H9 (cell line): ENCODE results near the gene IGF1R. TPM values are rescaled to one million over a fixed set of nuclear protein-coding genes. Genes with fewer than 3 reads are reported as not detected.

Experiments used
- DNase-seq: peaks from one replicate; pipeline ENCODE4 v3.0.0-alpha.2; 2017
- H2AFZ ChIP-seq: one replicate; pipeline ENCODE4 v1.6.1; 2013; ENCODE audit warnings: mild to moderate bottlenecking, low read length, control low read depth, moderate library complexity
- H2AK5ac ChIP-seq: 2 replicates; pipeline ENCODE4 v1.6.1; 2013; ENCODE audit warnings: low read length, control low read depth, mixed read lengths; ENCODE audit not compliant: insufficient read length
- H2BK120ac ChIP-seq: one replicate; pipeline ENCODE4 v1.6.1; 2013; ENCODE audit warnings: low read depth, mild to moderate bottlenecking, low read length, control low read depth, inconsistent platforms; ENCODE audit not compliant: poor library complexity, severe bottlenecking
- H2BK12ac ChIP-seq: 2 replicates; pipeline ENCODE4 v1.6.1; 2013; ENCODE audit warnings: low read length, control low read depth, mixed read lengths, low read depth; ENCODE audit not compliant: insufficient read length
- H2BK15ac ChIP-seq: 2 replicates; pipeline ENCODE4 v1.6.1; 2013; ENCODE audit warnings: low read depth, low read length, control low read depth
- H2BK20ac ChIP-seq: one replicate; pipeline ENCODE4 v1.6.1; 2013; ENCODE audit warnings: low read depth, mild to moderate bottlenecking, low read length, control low read depth, inconsistent platforms; ENCODE audit not compliant: poor library complexity, severe bottlenecking
- H2BK5ac ChIP-seq: 2 replicates; pipeline ENCODE4 v1.6.1; 2013; ENCODE audit warnings: low read length, control low read depth, mixed read lengths; ENCODE audit not compliant: insufficient read length
- H3K14ac ChIP-seq: 2 replicates; pipeline ENCODE4 v1.6.1; 2013; ENCODE audit warnings: low read length, control low read depth; ENCODE audit not compliant: insufficient read depth
- H3K18ac ChIP-seq: 2 replicates; pipeline ENCODE4 v1.6.1; 2013; ENCODE audit warnings: low read depth, mild to moderate bottlenecking, mixed read lengths, low read length, control low read depth; ENCODE audit not compliant: insufficient read length
- H3K23ac ChIP-seq: 2 replicates; pipeline ENCODE4 v1.6.1; 2013; ENCODE audit warnings: low read length, control low read depth, mixed read lengths, low read depth; ENCODE audit not compliant: insufficient read length
- H3K23me2 ChIP-seq: 2 replicates; pipeline ENCODE4 v1.6.1; 2013; ENCODE audit warnings: low read depth, mild to moderate bottlenecking, mixed read lengths, low read length, control low read depth; ENCODE audit not compliant: insufficient read length, poor library complexity, severe bottlenecking
- H3K27ac ChIP-seq: 2 replicates; pipeline ENCODE4 v1.5.1; 2013; ENCODE audit warnings: low read length, control low read depth, mixed read lengths, low read depth; ENCODE audit not compliant: insufficient read length
- H3K27me3 ChIP-seq: 2 replicates; pipeline ENCODE4 v1.6.1; 2013; ENCODE audit warnings: low read length, control low read depth, inconsistent platforms; ENCODE audit not compliant: insufficient read depth
- H3K4ac ChIP-seq: 2 replicates; pipeline ENCODE4 v1.6.1; 2013; ENCODE audit warnings: low read depth, mild to moderate bottlenecking, control low read depth, inconsistent platforms, low read length, moderate library complexity
- H3K4me1 ChIP-seq: 2 replicates; pipeline ENCODE4 v1.6.1; 2013; ENCODE audit warnings: low read length, control low read depth, inconsistent platforms; ENCODE audit not compliant: insufficient read depth
- H3K4me2 ChIP-seq: 2 replicates; pipeline ENCODE4 v1.6.1; 2013; ENCODE audit warnings: low read length, control low read depth, mixed read lengths; ENCODE audit not compliant: insufficient read length, insufficient read depth
- H3K56ac ChIP-seq: 2 replicates; pipeline ENCODE4 v1.6.1; 2013; ENCODE audit warnings: low read depth, mild to moderate bottlenecking, mixed read lengths, low read length, control low read depth; ENCODE audit not compliant: insufficient read length
- H3K79me1 ChIP-seq: 2 replicates; pipeline ENCODE4 v1.6.1; 2013; ENCODE audit warnings: low read depth, mild to moderate bottlenecking, moderate library complexity, low read length, control low read depth, inconsistent platforms; ENCODE audit not compliant: insufficient read depth, poor library complexity, severe bottlenecking
- H3K79me2 ChIP-seq: 2 replicates; pipeline ENCODE4 v1.6.1; 2013; ENCODE audit warnings: low read length, control low read depth, inconsistent platforms; ENCODE audit not compliant: insufficient read depth
- H3K9ac ChIP-seq: 2 replicates; pipeline ENCODE4 v1.6.1; 2013; ENCODE audit warnings: low read length, control low read depth, mixed read lengths; ENCODE audit not compliant: insufficient read length; ENCODE audit errors: extremely low read depth
- H3K9me3 ChIP-seq: one replicate; pipeline ENCODE4 v1.6.1; 2013; ENCODE audit warnings: low read depth, low read length, inconsistent platforms; ENCODE audit not compliant: control insufficient read depth
- H3T11ph ChIP-seq: one replicate; pipeline ENCODE4 v1.6.1; 2013; ENCODE audit warnings: mild to moderate bottlenecking, low read length, control low read depth, inconsistent platforms
- H4K20me1 ChIP-seq: one replicate; pipeline ENCODE4 v1.6.1; 2013; ENCODE audit not compliant: control insufficient read depth, insufficient read length, insufficient read depth
- H4K5ac ChIP-seq: 2 replicates; pipeline ENCODE4 v1.6.1; 2013; ENCODE audit warnings: low read depth, mild to moderate bottlenecking, mixed read lengths, low read length, control low read depth; ENCODE audit not compliant: insufficient read length
- H4K8ac ChIP-seq: replicated peaks from 2 replicates; pipeline ENCODE4 v1.6.1; 2013; ENCODE audit warnings: low read length, control low read depth, mixed read lengths, low read depth; ENCODE audit not compliant: insufficient read length
- H4K91ac ChIP-seq: 2 replicates; pipeline ENCODE4 v1.6.1; 2013; ENCODE audit warnings: low read depth, mild to moderate bottlenecking, moderate library complexity, mixed read lengths, low read length, control low read depth; ENCODE audit not compliant: insufficient read length
- H3K27ac Mint-ChIP-seq, 3 experiments: 2 replicates in 2 of 3; 3 replicates in 1 of 3; pipeline ENCODE4 v1.8.0; 2020 to 2021; ENCODE audit warnings: mixed read lengths in 3 of 3, mild to moderate bottlenecking in 1 of 3, moderate library complexity in 1 of 3
- H3K27me3 Mint-ChIP-seq: 2 replicates; pipeline ENCODE4 v1.8.0; 2021; ENCODE audit warnings: low read depth, mild to moderate bottlenecking, moderate library complexity, mixed read lengths
- H3K36me3 Mint-ChIP-seq, 3 experiments: 2 replicates in 2 of 3; 3 replicates in 1 of 3; pipeline ENCODE4 v1.8.0; 2020 to 2021; ENCODE audit warnings: low read depth in 3 of 3, mixed read lengths in 3 of 3; ENCODE audit not compliant: insufficient read depth in 1 of 3
- H3K4me1 Mint-ChIP-seq, 2 experiments: 2 replicates each; pipeline ENCODE4 v1.8.0; 2020; ENCODE audit warnings: mixed read lengths in 2 of 2
- H3K4me3 Mint-ChIP-seq, 2 experiments: 2 replicates in 1 of 2; 3 replicates in 1 of 2; pipeline ENCODE4 v1.8.0; 2020 to 2021; ENCODE audit warnings: mild to moderate bottlenecking in 2 of 2, mixed read lengths in 2 of 2, moderate library complexity in 1 of 2
- H3K9me3 Mint-ChIP-seq, 2 experiments: 2 replicates in 1 of 2; 3 replicates in 1 of 2; pipeline ENCODE4 v1.8.0; 2020; ENCODE audit warnings: mild to moderate bottlenecking in 2 of 2, mixed read lengths in 2 of 2, moderate library complexity in 1 of 2
- CTCF ChIP-seq: fragments of 200-600 bp; sonication (generic); conservative IDR thresholded peaks from 3 replicates; pipeline ENCODE4 v1.8.0; 2021; ENCODE audit warnings: antibody characterized with exemption, mild to moderate bottlenecking
- WGBS: extraction: QIAGEN DNeasy Blood & Tissue Kit; methylation state at CpG from one replicate; pipeline ENCODE4 v1.1.7; 2013; ENCODE audit warnings: missing lambda C conversion rate, low lambda C conversion rate, mixed read lengths; ENCODE audit not compliant: insufficient read length; ENCODE audit errors: extremely low coverage; 5-methylcytosine and 5-hydroxymethylcytosine counted together
- total RNA-seq: library from RNA; stranded (reverse); gene quantifications from 2 replicates; pipeline ENCODE4 v1.2.1, GENCODE V29; 2021

Gene IGF1R
- total RNA-seq, 1 experiment from 2014 or later, result 70.0 TPM

GRCh38 chr15:98853617-98854420 lies 205.5 kb downstream of the IGF1R start:
- peak overlapping the region; percentile 10 for H3K9ac ChIP-seq
- no peak for TF ChIP-seq CTCF
- no peak overlapping the region for H2BK15ac ChIP-seq
- H4K91ac ChIP-seq, result no peak overlapping the region
- peaks cover 8% of the 10 kb centered on the region for H3K79me1 ChIP-seq
- H4K20me1 ChIP-seq, result no peaks in the 10 kb centered on the region
- Mint-ChIP-seq H3K4me1 (peaks cover 78 to 80% of the 10 kb centered on the region in 2 experiments), H3K9me3 (no peaks in the 10 kb centered on the region), H3K27me3 (no peaks in the 10 kb centered on the region), H3K27ac (peak overlapping the region; percentile 92 to 99 (median 97)), H3K4me3 (peak overlapping the region; percentile 81 to 92), H3K36me3 (no peaks in the 10 kb centered on the region)
- no peak overlapping the region for H3K27ac ChIP-seq
- H2BK20ac ChIP-seq, result no peak overlapping the region
- H3K56ac ChIP-seq, result no peak overlapping the region
- H3K18ac ChIP-seq, result no peak overlapping the region
- no peak overlapping the region for H3T11ph ChIP-seq
- H3K4ac ChIP-seq, result no peak overlapping the region
- H2AK5ac ChIP-seq, result no peak overlapping the region
- H4K8ac ChIP-seq, result no peak overlapping the region
- no CpG with 5 or more reads among the region's 18 CpGs for WGBS
- no peak overlapping the region for H4K5ac ChIP-seq
- no peaks in the 10 kb centered on the region for H3K9me3 ChIP-seq
- H3K79me2 ChIP-seq, result peaks cover 29% of the 10 kb centered on the region; the same call in 1 of the 2 replicates
- no peak overlapping the region for H2AFZ ChIP-seq
- no peak overlapping the region for H3K23ac ChIP-seq
- 0 out of 2 replicates have a peak overlapping the region, but pooled peaks have one; percentile 34 for H3K14ac ChIP-seq
- H3K23me2 ChIP-seq, result peaks cover 4% of the 10 kb centered on the region
- no peak overlapping the region for H2BK5ac ChIP-seq
- H2BK120ac ChIP-seq, result no peak overlapping the region
- H2BK12ac ChIP-seq, result no peak overlapping the region
- peaks cover 24% of the 10 kb centered on the region; the same call in 1 of the 2 replicates for H3K4me1 ChIP-seq
- no peak for DNase-seq
- H3K27me3 ChIP-seq, result no peaks in the 10 kb centered on the region
- peak overlapping the region; percentile 95 for H3K4me2 ChIP-seq
